Prostate gland (tissue), 2 donors: ENCODE measurements around the gene ABLIM1. TPM values are rescaled to one million over a fixed set of nuclear protein-coding genes. Genes with fewer than 3 reads are reported as not detected.
A peak's percentile ranks its signal among the peaks of the same experiment; 100 is the strongest.

Experiments used
- DNase-seq: peaks from one replicate; pipeline ENCODE4 v3.0.0-alpha.2; 2019; ENCODE audit warnings: low spot score
- H3K27ac ChIP-seq, 2 donors: fragments of 200-600 bp; sonication (generic); 2 replicates each; pipeline ENCODE4 v1.5.1; 2017 to 2019
- H3K27me3 ChIP-seq: fragments of 200-600 bp; sonication (generic); replicated peaks from 2 replicates; pipeline ENCODE4 v1.5.1; 2019; ENCODE audit not compliant: insufficient read depth
- H3K36me3 ChIP-seq, 2 donors: fragments of 200-600 bp; sonication (generic); 1 replicate in 1 of 2; 2 replicates in 1 of 2; pipeline versions ENCODE4 v1.5.1 to v1.8.1; 2017 to 2019
- H3K4me1 ChIP-seq: fragments of 200-600 bp; sonication (generic); replicated peaks from 2 replicates; pipeline ENCODE4 v1.5.1; 2019
- H3K4me3 ChIP-seq, 2 donors: fragments of 200-600 bp; sonication (generic); 2 replicates each; pipeline ENCODE4 v1.5.1; 2017 to 2019
- H3K9me3 ChIP-seq: fragments of 200-600 bp; sonication (generic); 2 replicates; pipeline ENCODE4 v1.5.1; 2017
- POLR2A ChIP-seq: fragments of 450-650 bp; IDR thresholded peaks from one replicate; pipeline ENCODE4 v1.6.1; 2016; ENCODE audit warnings: antibody characterized with exemption, mild to moderate bottlenecking
- POLR2AphosphoS5 ChIP-seq: sonication (generic); formaldehyde crosslinking; IDR thresholded peaks from one replicate; pipeline ENCODE4 v1.6.1; 2017; ENCODE audit warnings: antibody characterized with exemption
- WGBS: methylation state at CpG from one replicate; pipeline ENCODE4 v1.1.5; 2018; 5-methylcytosine and 5-hydroxymethylcytosine counted together
- intact Hi-C: fragments of 100-400 bp; cut with DNase I; formaldehyde crosslinking; loops from one replicate; pipeline ENCODE4 v1.14.2; 2022
- total RNA-seq, 2 donors: library from RNA; depleted of rRNA; stranded (reverse); fragments of >200 nt; gene quantifications; one replicate each; pipeline ENCODE4 v1.1.0, GENCODE V29; 2016
- TF ChIP-seq, protein P1 (sequence below), 4 experiments: fragments of 200-600 bp in 2 of 4; fragments of 450-650 bp in 2 of 4; sonication (generic) in 2 of 4; IDR thresholded peaks; 1 replicate in 3 of 4; 2 replicates in 1 of 4; pipeline ENCODE4 v1.5.1; 2016 to 2019; ENCODE audit warnings: antibody characterized with exemption in 4 of 4, mild to moderate bottlenecking in 2 of 4, moderate library complexity in 2 of 4

The ABLIM1 gene
- total RNA-seq, 2 donors from 2014 or later: 43.9 to 138 TPM

DNA sequence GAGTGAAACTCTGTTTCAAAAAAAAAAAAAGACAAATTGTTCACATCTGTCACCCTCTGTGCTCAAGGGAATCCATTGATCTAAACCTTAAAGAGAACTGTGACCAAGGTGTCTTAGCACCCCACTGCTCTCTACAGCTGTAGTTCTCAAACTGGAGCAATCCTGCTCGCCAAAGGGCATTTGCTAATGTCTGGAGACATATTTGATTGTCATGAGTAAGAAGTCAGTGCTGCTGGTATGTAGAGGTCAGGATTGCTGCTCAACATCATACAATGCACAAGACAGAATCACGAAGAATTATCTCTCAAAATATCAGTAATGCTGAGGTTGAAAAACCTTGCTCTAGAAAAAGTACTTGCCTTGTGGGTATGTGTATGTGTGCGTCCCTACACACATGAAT is 30.0 kb downstream of the ABLIM1 start:
- Histone ChIP-seq H3K27ac (no peak overlapping the region), H3K4me3 (no peak overlapping the region), H3K27me3 (peaks cover 5% of the 10 kb centered on the region), H3K36me3 (no peaks in the 10 kb centered on the region), H3K4me1 (peaks cover 14% of the 10 kb centered on the region), H3K9me3 (no peaks in the 10 kb centered on the region)
- TF ChIP-seq, protein P1, sequence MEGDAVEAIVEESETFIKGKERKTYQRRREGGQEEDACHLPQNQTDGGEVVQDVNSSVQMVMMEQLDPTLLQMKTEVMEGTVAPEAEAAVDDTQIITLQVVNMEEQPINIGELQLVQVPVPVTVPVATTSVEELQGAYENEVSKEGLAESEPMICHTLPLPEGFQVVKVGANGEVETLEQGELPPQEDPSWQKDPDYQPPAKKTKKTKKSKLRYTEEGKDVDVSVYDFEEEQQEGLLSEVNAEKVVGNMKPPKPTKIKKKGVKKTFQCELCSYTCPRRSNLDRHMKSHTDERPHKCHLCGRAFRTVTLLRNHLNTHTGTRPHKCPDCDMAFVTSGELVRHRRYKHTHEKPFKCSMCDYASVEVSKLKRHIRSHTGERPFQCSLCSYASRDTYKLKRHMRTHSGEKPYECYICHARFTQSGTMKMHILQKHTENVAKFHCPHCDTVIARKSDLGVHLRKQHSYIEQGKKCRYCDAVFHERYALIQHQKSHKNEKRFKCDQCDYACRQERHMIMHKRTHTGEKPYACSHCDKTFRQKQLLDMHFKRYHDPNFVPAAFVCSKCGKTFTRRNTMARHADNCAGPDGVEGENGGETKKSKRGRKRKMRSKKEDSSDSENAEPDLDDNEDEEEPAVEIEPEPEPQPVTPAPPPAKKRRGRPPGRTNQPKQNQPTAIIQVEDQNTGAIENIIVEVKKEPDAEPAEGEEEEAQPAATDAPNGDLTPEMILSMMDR (IDR thresholded peaks at IDR 0.05): no peak
- no peak for TF ChIP-seq POLR2AphosphoS5
- TF ChIP-seq POLR2A: no peak
- no peak for DNase-seq
- intact Hi-C loops: no loop called here
- WGBS: 96% methylated on average over 3 of the region's 3 CpGs

DNA sequence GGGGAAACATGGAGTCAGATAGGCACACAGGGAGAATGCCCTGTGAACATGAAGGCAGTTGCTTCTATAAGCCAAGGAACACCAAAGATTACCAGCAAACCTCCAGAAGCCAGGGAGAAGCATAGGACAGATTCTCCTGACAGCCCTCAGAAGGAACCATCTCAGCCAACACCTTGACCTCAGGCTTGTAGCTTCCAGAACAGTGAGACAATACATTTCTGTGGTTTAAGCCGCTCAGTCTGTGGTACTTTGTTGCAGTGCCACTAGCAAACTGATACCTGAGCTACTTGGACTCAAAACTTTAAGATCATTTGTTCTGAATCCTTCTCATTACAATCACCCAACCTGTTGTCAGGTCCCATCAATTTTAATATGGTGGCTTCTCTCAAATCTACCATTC is 31.2 kb downstream of the ABLIM1 start:
- peaks cover 9% of the 10 kb centered on the region for H3K4me1 ChIP-seq
- intact Hi-C loops: no loop called here
- no peak overlapping the region for H3K4me3 ChIP-seq
- no peak for TF ChIP-seq POLR2A
- no peak for TF ChIP-seq POLR2AphosphoS5
- TF ChIP-seq, protein P1 (IDR thresholded peaks at IDR 0.05): no peak
- 90% methylated on average over 1 of the region's 1 CpG for WGBS
- no peaks in the 10 kb centered on the region for H3K9me3 ChIP-seq
- no peaks in the 10 kb centered on the region for H3K36me3 ChIP-seq
- no peak overlapping the region for H3K27ac ChIP-seq
- no peak for DNase-seq
- H3K27me3 ChIP-seq: no peaks in the 10 kb centered on the region

DNA sequence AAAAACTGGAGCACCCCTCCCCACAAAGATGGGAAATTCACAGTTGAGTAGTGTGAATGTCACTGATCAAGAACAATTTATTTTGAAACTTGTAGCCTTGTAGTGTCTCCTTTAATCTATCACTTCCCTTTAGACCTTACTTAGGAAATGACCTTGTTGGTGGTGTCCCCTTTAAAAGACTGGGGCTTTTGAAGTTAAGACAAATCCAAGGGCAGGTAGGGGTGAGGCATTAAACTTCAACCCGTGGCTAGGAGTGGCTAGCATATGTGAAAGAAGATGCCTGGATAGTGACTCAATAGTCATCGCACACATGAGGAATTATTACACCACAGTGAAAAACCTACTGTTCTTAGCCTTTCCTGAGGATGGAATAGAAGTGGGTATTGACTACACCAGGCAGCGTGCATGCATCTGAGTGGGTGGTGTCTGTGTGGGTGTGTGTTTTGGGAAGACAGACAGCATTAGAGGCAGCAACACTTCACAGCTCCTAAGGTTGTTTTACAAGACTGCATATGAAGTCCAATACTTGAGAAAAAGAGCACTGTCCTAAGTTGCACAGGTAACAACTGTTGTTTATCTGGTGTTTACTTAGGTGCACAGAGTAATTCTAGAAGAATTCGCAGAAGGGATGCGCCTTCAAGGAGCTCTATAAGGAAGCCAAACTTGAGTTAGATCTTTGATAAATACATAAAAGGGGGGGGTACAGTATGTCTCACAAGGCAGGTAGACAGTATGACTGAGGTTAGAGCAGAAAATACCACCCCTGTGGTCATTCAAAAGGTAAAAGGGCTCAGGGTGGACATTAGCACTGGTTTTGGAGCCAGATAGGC is 32.9 kb downstream of the ABLIM1 start:
- Histone ChIP-seq H3K36me3 (no peaks in the 10 kb centered on the region), H3K9me3 (no peaks in the 10 kb centered on the region), H3K27me3 (no peaks in the 10 kb centered on the region), H3K27ac (no peak overlapping the region), H3K4me1 (peaks cover 6% of the 10 kb centered on the region), H3K4me3 (no peak overlapping the region)
- TF ChIP-seq POLR2A (no peak), POLR2AphosphoS5 (no peak)
- TF ChIP-seq, protein P1 (IDR thresholded peaks at IDR 0.05): no peak
- WGBS: 88% methylated on average over 5 of the region's 5 CpGs
- no peak for DNase-seq
- intact Hi-C loops: no loop called here

DNA sequence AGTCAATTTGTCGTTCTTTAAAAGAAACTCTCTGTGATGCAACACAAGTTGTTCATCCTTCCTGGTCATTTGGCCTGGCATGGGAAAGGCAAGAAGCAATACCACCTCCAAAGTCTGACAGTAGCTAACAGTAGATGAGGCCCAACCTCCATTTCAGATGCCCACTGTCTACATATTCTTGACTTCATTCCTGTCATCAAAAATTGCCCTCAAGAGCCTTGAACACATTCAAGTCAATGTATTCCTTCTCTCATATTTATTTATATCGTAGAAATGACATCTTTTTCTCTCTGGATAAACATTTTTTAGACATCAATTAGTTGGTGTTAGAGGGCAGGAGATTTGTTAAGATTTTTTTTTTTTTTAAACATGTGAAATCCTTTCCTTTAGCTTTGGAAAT is 33.7 kb downstream of the ABLIM1 start:
- Histone ChIP-seq H3K4me3 (no peak overlapping the region), H3K27me3 (no peaks in the 10 kb centered on the region), H3K36me3 (no peaks in the 10 kb centered on the region), H3K4me1 (peaks cover 6% of the 10 kb centered on the region), H3K27ac (peak overlapping the region; percentile 9 to 12), H3K9me3 (no peaks in the 10 kb centered on the region)
- WGBS: 84% methylated on average over 2 of the region's 2 CpGs
- intact Hi-C loops: no loop called here
- TF ChIP-seq POLR2AphosphoS5 (no peak), POLR2A (no peak)
- TF ChIP-seq, protein P1 (IDR thresholded peaks at IDR 0.05): no peak
- no peak for DNase-seq
